Activated CD4-positive, alpha-beta T cell treated with anti-CD3 and anti-CD28 coated beads, Interleukin-2, amount 10 ng/mL, durations not matched to agents 7 days and 5 days (primary cell): ENCODE data around the gene CGNL1. TPM values are rescaled to one million over a fixed set of nuclear protein-coding genes. Genes with fewer than 3 reads are reported as not detected.

Experiments
- CTCF ChIA-PET: fragments of 350-600 bp; sonication (Branson Sonifier 250); formaldehyde crosslinking; loops from one replicate; lab custom pipeline; 2021; ENCODE audit warnings: antibody characterized with exemption; lab: Charles Lee
- POLR2A ChIA-PET: fragments of 350-600 bp; sonication (Branson Sonifier 250); formaldehyde crosslinking; loops from one replicate; lab custom pipeline; 2021; ENCODE audit warnings: antibody characterized with exemption; lab: Charles Lee
- DNase-seq: peaks from one replicate; pipeline ENCODE4 v3.0.0-alpha.2; 2020
- H3K27ac Mint-ChIP-seq: one replicate; pipeline ENCODE4 v1.8.0; 2021; ENCODE audit warnings: mild to moderate bottlenecking, moderate library complexity, mixed read lengths
- H3K27me3 Mint-ChIP-seq: one replicate; pipeline ENCODE4 v1.8.0; 2021; ENCODE audit warnings: mixed read lengths
- H3K36me3 Mint-ChIP-seq: one replicate; pipeline ENCODE4 v1.8.0; 2021; ENCODE audit warnings: low read depth, mixed read lengths
- H3K4me1 Mint-ChIP-seq: one replicate; pipeline ENCODE4 v1.8.0; 2021; ENCODE audit warnings: mixed read lengths
- H3K4me3 Mint-ChIP-seq: one replicate; pipeline ENCODE4 v1.8.0; 2021; ENCODE audit warnings: mild to moderate bottlenecking, moderate library complexity, mixed read lengths
- H3K9me3 Mint-ChIP-seq: one replicate; pipeline ENCODE4 v1.8.0; 2021; ENCODE audit warnings: mixed read lengths
- total RNA-seq, 2 experiments: library from RNA; stranded (reverse); gene quantifications; one replicate each; pipeline ENCODE4 v1.2.3, GENCODE V29; 2021

CGNL1 gene
- total RNA-seq, 2 experiments from 2014 or later: not detected

DNA sequence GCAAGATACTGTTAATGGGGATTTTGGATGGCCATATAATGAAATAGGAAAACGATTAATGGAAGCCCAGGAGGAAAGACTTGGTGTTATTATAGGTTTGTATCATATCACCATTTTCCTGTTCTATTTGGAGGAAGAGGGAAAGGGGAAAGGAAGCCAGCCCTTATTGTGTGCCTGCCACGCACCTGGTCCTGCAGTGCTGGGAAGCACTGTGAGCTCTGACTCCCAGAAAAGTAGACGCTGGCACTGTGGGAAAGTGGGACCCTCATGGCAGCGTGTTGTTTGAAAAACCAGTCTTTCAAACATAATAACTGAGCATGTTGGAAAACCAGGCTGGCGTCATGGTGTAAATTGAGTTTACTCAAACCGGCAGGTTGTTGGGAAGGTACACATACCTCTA lies 22.0 kb downstream of the CGNL1 start:
- Mint-ChIP-seq H3K9me3 (no peaks in the 10 kb centered on the region), H3K4me3 (no peak overlapping the region), H3K4me1 (no peaks in the 10 kb centered on the region), H3K36me3 (no peaks in the 10 kb centered on the region), H3K27me3 (peaks cover 13% of the 10 kb centered on the region), H3K27ac (no peak overlapping the region)
- no peak for DNase-seq
- POLR2A ChIA-PET: no interaction called here
- CTCF ChIA-PET: no interaction called here

- POLR2A ChIA-PET: no interaction called here
- Mint-ChIP-seq H3K27me3 (peaks cover 13% of the 10 kb centered on the region), H3K4me1 (no peaks in the 10 kb centered on the region), H3K36me3 (no peaks in the 10 kb centered on the region), H3K27ac (no peak overlapping the region), H3K9me3 (no peaks in the 10 kb centered on the region), H3K4me3 (no peak overlapping the region)
- CTCF ChIA-PET: no interaction called here
- DNase-seq: no peak
Observed at GRCh38 chr15:57401546-57401945, 25.2 kb downstream of the CGNL1 start.

DNA sequence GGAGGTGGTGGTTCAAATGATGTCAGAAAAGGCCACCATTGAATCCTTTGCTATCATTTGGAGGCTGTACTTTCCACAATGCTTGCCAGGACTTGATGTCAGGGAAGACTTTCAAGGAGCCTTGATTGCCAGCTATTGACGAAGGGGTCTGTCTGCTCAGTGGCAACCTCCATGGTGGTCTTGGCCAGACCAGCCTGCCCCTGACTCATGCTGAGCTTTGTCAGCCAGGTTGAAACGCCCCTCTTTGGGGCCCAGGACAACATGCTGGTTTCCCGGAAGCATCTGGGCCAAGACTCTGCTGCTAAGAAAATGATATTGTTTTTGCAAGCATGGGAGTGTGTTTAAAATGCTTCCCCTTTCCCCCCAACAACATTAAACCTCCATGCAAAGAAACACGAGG lies 26.7 kb downstream of the CGNL1 start:
- ChIA-PET CTCF (no interaction called here), POLR2A (no interaction called here)
- H3K27ac Mint-ChIP-seq: no peak overlapping the region
- no peak for DNase-seq
- H3K36me3 Mint-ChIP-seq: no peaks in the 10 kb centered on the region
- peaks cover 13% of the 10 kb centered on the region for H3K27me3 Mint-ChIP-seq
- H3K4me3 Mint-ChIP-seq: no peak overlapping the region
- H3K4me1 Mint-ChIP-seq: no peaks in the 10 kb centered on the region
- H3K9me3 Mint-ChIP-seq: no peaks in the 10 kb centered on the region

DNA sequence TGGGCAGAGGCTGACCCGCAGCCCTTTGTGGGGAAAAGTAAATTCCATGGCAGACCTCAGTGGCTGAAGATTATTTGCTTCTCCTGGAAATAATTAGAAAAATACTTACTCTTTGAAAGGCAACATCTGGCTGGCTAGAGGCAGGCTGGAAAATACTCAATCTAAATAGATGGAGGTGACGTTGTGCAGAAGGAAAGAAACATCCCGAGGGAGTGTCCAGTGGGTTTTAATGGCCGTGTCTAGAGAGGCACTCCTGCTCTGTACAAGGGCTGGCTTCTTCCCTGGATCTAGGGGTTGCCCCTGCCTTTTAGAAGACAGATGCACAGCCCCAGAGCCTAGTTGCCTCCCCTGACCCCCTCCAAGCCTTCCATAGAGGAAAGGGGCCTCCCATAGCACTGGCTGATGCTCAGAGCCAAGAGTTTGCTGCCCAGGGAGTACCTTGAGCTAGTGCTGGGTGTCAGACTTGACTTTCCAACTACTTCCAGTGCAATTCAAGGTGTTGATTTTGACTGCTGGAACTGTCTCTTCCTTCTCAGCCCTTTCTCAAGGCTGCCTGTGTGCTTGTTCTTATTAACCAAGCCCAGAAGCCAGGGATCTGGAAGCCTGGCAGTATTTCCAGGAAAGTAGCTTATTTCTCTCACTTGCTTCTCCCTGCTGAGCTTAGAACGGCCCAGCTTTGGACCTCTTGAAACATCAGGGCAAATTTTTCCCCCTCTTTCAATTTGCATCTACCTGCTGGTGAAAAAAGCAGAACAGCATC lies 27.4 kb downstream of the CGNL1 start:
- DNase-seq: no peak
- Mint-ChIP-seq H3K4me1 (no peaks in the 10 kb centered on the region), H3K36me3 (no peaks in the 10 kb centered on the region), H3K27me3 (peaks cover 11% of the 10 kb centered on the region), H3K4me3 (no peak overlapping the region), H3K27ac (no peak overlapping the region), H3K9me3 (no peaks in the 10 kb centered on the region)
- POLR2A ChIA-PET: no interaction called here
- CTCF ChIA-PET: no interaction called here

GRCh38 chr15:57405133-57405532 lies 28.8 kb downstream of the CGNL1 start:
- no peak for DNase-seq
- CTCF ChIA-PET: no interaction called here
- Mint-ChIP-seq H3K4me3 (no peak overlapping the region), H3K9me3 (no peaks in the 10 kb centered on the region), H3K27ac (no peak overlapping the region), H3K4me1 (no peaks in the 10 kb centered on the region), H3K27me3 (peaks cover 7% of the 10 kb centered on the region), H3K36me3 (no peaks in the 10 kb centered on the region)
- POLR2A ChIA-PET: no interaction called here

GRCh38 chr15:57406062-57406772 lies 29.9 kb downstream of the CGNL1 start:
- H3K4me1 Mint-ChIP-seq: no peaks in the 10 kb centered on the region
- no peak overlapping the region for H3K27ac Mint-ChIP-seq

DNA sequence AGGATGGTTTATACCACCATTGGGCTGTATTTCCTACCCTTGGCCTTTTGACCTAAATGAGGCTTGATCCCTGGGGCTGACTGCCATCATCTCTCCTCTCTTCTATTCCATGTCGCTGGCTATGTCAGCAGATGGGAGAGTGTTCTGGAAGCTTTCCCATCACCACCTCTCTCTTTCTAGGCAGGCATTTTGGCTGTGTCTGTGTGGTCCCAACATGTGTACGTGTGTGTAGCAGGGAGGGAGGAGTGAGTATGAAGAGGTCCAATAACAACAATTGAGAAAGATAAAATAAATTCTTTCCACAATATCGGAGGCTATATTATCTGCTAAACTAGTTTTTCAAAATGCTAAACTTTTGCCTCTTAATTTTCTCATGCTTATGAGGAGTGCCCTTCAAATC lies 34.1 kb downstream of the CGNL1 start:
- POLR2A ChIA-PET: no interaction called here

More at GRCh38 chr15:57406062-57406772, 29.9 kb downstream of the CGNL1 start:
- ChIA-PET POLR2A (no interaction called here), CTCF (no interaction called here)
- Mint-ChIP-seq H3K27me3 (peaks cover 4% of the 10 kb centered on the region), H3K36me3 (no peaks in the 10 kb centered on the region), H3K9me3 (no peaks in the 10 kb centered on the region), H3K4me3 (no peak overlapping the region)
- DNase-seq: no peak

DNA sequence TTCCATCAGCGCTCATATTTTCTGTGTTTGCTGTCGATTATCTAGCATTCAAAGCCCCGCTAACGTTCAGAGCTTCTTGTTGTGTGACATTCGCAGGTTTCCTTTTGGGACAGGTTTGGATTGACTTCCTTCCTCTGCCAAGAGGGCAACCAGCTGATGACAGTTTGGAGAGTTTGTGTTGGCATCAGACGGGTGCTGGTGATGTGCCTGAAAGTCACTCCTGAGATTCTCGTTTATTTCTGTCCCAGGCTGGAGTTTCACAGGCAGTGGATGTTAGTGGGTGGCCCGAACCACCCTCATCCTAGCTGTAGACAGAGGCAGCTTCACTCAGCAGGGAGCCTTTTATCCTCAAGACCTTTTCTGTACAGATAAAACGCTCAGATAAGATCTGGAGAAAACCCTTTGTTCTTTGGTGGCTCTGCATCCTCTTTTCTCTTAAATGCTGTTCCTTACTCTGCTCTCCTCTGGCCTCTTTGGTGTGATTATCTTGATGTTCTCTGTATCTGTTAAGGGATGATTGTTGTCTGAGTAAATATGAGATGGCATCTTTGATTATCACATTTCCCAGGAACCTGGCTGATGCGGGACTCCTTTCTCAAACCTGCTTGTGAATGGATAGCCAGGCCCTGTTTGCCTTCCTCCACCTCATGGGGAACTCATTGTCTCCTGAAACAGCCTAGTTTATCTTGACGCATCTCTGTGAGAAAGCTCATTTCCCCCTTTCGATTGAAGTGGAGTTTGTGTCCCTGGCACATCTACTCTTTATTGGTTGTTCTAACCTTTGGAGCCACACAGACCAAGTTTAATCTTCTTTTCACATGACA lies 35.9 kb downstream of the CGNL1 start:
- no peak for DNase-seq
- no peaks in the 10 kb centered on the region for H3K4me1 Mint-ChIP-seq
- H3K27ac Mint-ChIP-seq: no peak overlapping the region
- no peaks in the 10 kb centered on the region for H3K9me3 Mint-ChIP-seq
- no peaks in the 10 kb centered on the region for H3K36me3 Mint-ChIP-seq
- H3K27me3 Mint-ChIP-seq: peaks cover 5% of the 10 kb centered on the region
- no peak overlapping the region for H3K4me3 Mint-ChIP-seq
- ChIA-PET CTCF (interaction anchor here (0.6 kb wide), 1 partner anchor 24 kb away, joined by 3 read pairs; no protein-coding TSS in a partner anchor), POLR2A (no interaction called here)

More for the DNA sequence above, 34.1 kb downstream of the CGNL1 start:
- CTCF ChIA-PET: no interaction called here
- DNase-seq: no peak
- H3K27ac Mint-ChIP-seq: no peak overlapping the region
- no peaks in the 10 kb centered on the region for H3K36me3 Mint-ChIP-seq
- H3K9me3 Mint-ChIP-seq: no peaks in the 10 kb centered on the region
- no peaks in the 10 kb centered on the region for H3K4me1 Mint-ChIP-seq
- peaks cover 5% of the 10 kb centered on the region for H3K27me3 Mint-ChIP-seq
- no peak overlapping the region for H3K4me3 Mint-ChIP-seq

- Mint-ChIP-seq H3K27ac (no peak overlapping the region), H3K4me1 (no peaks in the 10 kb centered on the region), H3K36me3 (no peaks in the 10 kb centered on the region), H3K9me3 (no peaks in the 10 kb centered on the region), H3K4me3 (no peak overlapping the region), H3K27me3 (peaks cover 5% of the 10 kb centered on the region)
- POLR2A ChIA-PET: no interaction called here
- DNase-seq: no peak
- CTCF ChIA-PET: interaction anchor here (1.1 kb wide), 1 partner anchor 13 kb away, joined by 3 read pairs; no protein-coding TSS in a partner anchor
Observed at GRCh38 chr15:57415602-57416001, 39.3 kb downstream of the CGNL1 start.

DNA sequence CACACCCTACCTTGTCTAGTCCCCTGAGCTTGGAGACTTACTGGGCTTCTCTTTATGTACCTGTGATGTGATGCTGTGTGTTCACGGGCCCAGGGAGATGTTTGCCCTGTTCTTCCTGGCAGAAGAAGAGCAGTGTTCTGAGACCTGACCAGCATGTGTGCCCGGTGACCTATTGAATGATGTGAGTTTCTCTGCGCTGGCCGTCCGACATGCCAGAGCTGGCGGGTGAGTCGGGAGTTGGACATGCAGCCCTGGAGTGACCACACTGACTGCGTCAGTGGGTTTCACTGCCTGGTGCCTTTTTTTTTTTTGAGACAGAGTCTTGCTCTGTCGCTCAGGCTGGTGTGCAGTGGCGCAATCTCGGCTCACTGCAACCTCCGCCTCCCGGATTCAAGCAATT lies 42.3 kb downstream of the CGNL1 start:
- H3K27me3 Mint-ChIP-seq: no peaks in the 10 kb centered on the region
- no peaks in the 10 kb centered on the region for H3K4me1 Mint-ChIP-seq
- ChIA-PET POLR2A (no interaction called here), CTCF (no interaction called here)
- H3K27ac Mint-ChIP-seq: no peak overlapping the region
- no peaks in the 10 kb centered on the region for H3K9me3 Mint-ChIP-seq
- H3K4me3 Mint-ChIP-seq: no peak overlapping the region
- H3K36me3 Mint-ChIP-seq: no peaks in the 10 kb centered on the region
- DNase-seq: no peak

- no peak overlapping the region for H3K4me3 Mint-ChIP-seq
Observed at GRCh38 chr15:57419335-57419734, 43.0 kb downstream of the CGNL1 start.

GRCh38 chr15:57421110-57421509 lies 44.8 kb downstream of the CGNL1 start:
- Mint-ChIP-seq H3K9me3 (no peaks in the 10 kb centered on the region), H3K4me1 (no peaks in the 10 kb centered on the region), H3K36me3 (no peaks in the 10 kb centered on the region), H3K4me3 (no peak overlapping the region), H3K27me3 (no peaks in the 10 kb centered on the region), H3K27ac (no peak overlapping the region)
- no peak for DNase-seq
- ChIA-PET POLR2A (no interaction called here), CTCF (no interaction called here)

More at GRCh38 chr15:57419335-57419734, 43.0 kb downstream of the CGNL1 start:
- no peak for DNase-seq
- ChIA-PET CTCF (no interaction called here), POLR2A (no interaction called here)
- Mint-ChIP-seq H3K36me3 (no peaks in the 10 kb centered on the region), H3K4me1 (no peaks in the 10 kb centered on the region), H3K27me3 (no peaks in the 10 kb centered on the region), H3K9me3 (no peaks in the 10 kb centered on the region), H3K27ac (no peak overlapping the region)

DNA sequence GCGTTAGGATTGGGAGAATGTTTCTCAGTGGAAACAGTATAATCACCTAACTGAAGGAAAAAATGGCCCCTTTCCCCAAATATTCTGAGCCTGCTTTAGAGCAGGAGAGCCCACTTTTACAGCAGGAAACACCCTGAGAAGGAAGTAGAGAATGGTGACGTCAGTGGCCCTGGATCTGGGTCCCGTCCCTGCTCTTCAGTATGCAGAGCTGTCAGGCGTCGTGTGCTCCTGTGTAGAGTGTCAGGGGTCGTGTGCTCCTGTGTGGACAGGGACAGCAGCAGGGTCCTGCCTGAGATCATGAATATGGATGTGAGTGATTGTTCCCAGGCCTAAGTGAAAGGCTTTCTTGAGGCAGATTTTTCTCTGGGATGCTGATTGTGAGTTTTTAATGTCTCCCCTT lies 45.2 kb downstream of the CGNL1 start:
- Mint-ChIP-seq H3K4me1 (no peaks in the 10 kb centered on the region), H3K4me3 (no peak overlapping the region), H3K27ac (no peak overlapping the region), H3K36me3 (no peaks in the 10 kb centered on the region), H3K9me3 (no peaks in the 10 kb centered on the region), H3K27me3 (no peaks in the 10 kb centered on the region)
- ChIA-PET POLR2A (no interaction called here), CTCF (no interaction called here)
- no peak for DNase-seq
